ENCODE measurements around the gene LRRC10. TPM values are rescaled to one million over a fixed set of nuclear protein-coding genes. Genes with fewer than 3 reads are reported as not detected.

LRRC10 gene
- total RNA-seq, 1 donor from 2014 or later: not detected

DNA sequence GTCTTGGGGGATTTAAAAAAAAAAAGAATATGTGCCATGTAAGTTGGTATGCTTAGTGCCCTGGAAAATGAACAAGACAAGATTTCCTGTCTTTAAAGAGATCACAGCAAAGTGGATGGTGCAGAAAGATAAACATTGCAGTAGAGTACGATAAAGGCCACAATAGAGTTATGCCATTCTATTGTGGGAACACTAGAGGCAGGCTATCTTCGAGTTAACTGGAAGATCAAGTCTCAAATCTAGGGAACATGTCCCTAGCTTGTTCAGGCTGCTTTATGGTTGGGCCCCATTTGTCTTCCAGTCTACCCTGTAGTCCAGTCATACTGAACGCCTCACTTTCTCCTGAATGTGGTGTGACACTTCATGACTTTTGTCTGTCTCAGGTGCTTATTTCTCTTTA, 44.1 kb downstream of the LRRC10 start:
- ATAC-seq: no peak

DNA sequence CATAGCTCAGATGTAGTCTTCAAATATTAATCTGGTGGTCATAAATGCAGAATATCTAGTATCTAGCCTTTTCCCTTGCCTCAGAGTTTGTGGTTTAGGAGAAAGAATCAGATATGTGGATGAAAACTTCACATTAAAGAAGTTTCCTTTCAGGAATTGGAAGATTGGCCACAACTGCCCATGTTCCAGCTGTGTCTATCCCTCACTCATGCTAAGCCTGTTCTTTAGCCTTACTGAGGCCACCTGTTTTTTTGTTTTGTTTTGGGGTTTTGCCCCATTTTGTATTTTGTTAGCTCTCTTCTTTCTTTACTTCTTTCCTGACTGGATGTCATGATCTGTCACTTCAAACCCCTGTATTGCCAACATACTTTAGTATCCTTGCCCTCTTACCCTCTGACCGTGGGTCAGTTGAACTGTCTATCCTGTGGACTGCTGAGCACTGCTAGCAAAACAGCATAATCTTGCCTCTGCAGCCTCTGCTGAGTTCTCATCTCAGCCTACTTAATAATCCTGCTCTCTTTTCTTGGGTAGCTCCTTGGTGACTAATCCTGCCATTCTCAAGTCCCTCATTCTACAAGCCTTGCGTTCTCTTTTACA, 47.4 kb downstream of the LRRC10 start:
- no peak for ATAC-seq

Other genes starting within 250 kb of the LRRC10 start
- gene FRS2, start 140.5 kb downstream of the LRRC10 start, total RNA-seq: 15.4 TPM
- 114 TPM for gene CCT2, start 25.4 kb downstream of the LRRC10 start, total RNA-seq
- not detected for gene BEST3, start 88.4 kb upstream of the LRRC10 start, total RNA-seq
- 16.5 TPM for gene RAB3IP, start 128.0 kb upstream of the LRRC10 start, total RNA-seq
- not detected for gene MYRFL, start 214.3 kb upstream of the LRRC10 start, total RNA-seq